Skeletal muscle tissue (tissue), 4 donors: ENCODE results near the gene PTPRN2. TPM values are rescaled to one million over a fixed set of nuclear protein-coding genes. Genes with fewer than 3 reads are reported as not detected.

Experiments
- H3K27ac ChIP-seq: one replicate; pipeline ENCODE4 v1.7.0; 2013; ENCODE audit warnings: mild to moderate bottlenecking, low read depth, low read length, inconsistent platforms
- H3K27me3 ChIP-seq, 3 donors: one replicate each; pipeline ENCODE4 v1.7.0; 2013; ENCODE audit warnings: low read length in 3 of 3; ENCODE audit not compliant: control insufficient read depth in 3 of 3, insufficient read depth in 3 of 3
- H3K36me3 ChIP-seq, 3 donors: one replicate each; pipeline ENCODE4 v1.7.0; 2013; ENCODE audit warnings: low read length in 3 of 3; ENCODE audit not compliant: control insufficient read depth in 3 of 3, insufficient read depth in 3 of 3
- H3K4me1 ChIP-seq, 3 donors: one replicate each; pipeline ENCODE4 v1.7.0; 2013; ENCODE audit warnings: low read length in 3 of 3, mild to moderate bottlenecking in 3 of 3; ENCODE audit not compliant: control insufficient read depth in 3 of 3, insufficient read depth in 3 of 3
- H3K4me3 ChIP-seq, 3 donors: one replicate each; pipeline ENCODE4 v1.7.0; 2013; ENCODE audit warnings: low read length in 3 of 3
- H3K9ac ChIP-seq, 3 donors: one replicate each; pipeline ENCODE4 v1.7.0; 2013; ENCODE audit warnings: low read length in 3 of 3, mild to moderate bottlenecking in 3 of 3, moderate library complexity in 2 of 3, low read depth in 1 of 3
- H3K9me3 ChIP-seq, 3 donors: one replicate each; pipeline ENCODE4 v1.7.0; 2013; ENCODE audit warnings: low read length in 3 of 3; ENCODE audit not compliant: control insufficient read depth in 3 of 3
- total RNA-seq: library from RNA; depleted of rRNA; stranded (reverse); fragments of >200 nt; gene quantifications from one replicate; pipeline ENCODE4 v1.2.3, GENCODE V29; 2014
- donor health status: Osteomylitis.

The PTPRN2 gene
- total RNA-seq, 1 donor from 2014 or later: 1.6 TPM

DNA sequence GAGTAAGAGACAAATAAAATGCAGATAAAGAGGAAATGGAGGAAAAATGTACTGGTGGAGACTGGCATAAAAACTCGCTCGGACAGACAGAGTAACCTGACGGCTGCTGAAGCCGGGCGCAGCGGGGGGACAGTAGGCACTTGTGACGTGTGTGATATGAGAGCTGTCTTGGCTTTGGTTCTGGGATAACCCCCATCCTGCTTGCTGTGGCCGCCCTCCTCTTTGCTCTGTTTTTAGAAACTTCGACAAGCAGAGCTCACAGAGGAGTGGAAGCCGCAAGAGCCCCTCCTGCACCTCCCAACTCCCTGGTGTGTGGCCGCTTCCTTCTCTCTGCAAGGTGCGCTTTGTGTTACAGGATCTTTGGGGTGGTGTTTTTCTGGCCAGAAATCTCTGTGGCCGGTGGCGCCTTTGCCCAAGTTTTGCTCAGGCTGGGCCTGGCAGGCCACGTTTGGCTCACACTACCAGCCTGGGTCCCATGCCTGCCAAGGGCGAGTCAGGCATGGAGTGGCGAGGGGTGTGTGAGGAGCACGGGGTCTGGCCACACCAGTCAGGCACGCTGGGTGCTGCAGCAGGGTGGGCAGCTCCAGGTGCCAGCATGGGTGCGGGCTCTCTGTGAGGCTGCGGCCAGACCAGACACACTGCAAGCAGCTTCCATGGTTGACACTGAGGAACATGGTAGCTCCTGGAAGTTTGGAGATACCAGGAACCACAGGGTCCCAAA is 982.8 kb downstream of the PTPRN2 start:
- H3K9ac ChIP-seq: no peak overlapping the region
- no peaks in the 10 kb centered on the region for H3K36me3 ChIP-seq
- H3K4me1 ChIP-seq: no peaks in the 10 kb centered on the region
- H3K4me3 ChIP-seq: no peak overlapping the region
- H3K27ac ChIP-seq: no peak overlapping the region
- peaks cover 2 to 18% (median 15%) of the 10 kb centered on the region in 3 donors for H3K27me3 ChIP-seq
- peaks cover 0 to 3% (median 0%) of the 10 kb centered on the region in 3 donors for H3K9me3 ChIP-seq

DNA sequence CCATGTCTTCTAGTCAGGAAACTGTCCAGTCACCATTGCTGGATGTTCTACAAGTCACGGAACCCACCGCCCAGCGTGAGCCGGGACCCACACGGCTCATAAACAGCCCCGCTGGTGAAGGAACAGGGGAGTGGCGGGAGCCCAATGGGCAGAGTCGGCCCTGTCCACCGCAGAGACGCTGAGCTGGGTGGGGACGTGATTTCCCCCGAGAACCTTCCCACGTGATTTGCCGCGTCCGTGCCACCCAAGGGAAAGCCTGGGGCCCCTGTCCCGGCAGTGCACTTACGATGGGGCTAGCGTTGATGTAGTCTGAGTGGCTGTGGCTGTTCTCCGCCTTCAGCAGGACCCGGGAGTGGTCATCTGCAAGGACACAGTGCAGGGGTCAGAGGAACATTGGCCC is 983.9 kb downstream of the PTPRN2 start:
- Histone ChIP-seq H3K4me1 (no peaks in the 10 kb centered on the region), H3K36me3 (no peaks in the 10 kb centered on the region), H3K27ac (no peak overlapping the region), H3K9me3 (no peaks in the 10 kb centered on the region), H3K27me3 (peaks cover 0 to 18% (median 15%) of the 10 kb centered on the region in 3 donors), H3K4me3 (no peak overlapping the region), H3K9ac (no peak overlapping the region)

DNA sequence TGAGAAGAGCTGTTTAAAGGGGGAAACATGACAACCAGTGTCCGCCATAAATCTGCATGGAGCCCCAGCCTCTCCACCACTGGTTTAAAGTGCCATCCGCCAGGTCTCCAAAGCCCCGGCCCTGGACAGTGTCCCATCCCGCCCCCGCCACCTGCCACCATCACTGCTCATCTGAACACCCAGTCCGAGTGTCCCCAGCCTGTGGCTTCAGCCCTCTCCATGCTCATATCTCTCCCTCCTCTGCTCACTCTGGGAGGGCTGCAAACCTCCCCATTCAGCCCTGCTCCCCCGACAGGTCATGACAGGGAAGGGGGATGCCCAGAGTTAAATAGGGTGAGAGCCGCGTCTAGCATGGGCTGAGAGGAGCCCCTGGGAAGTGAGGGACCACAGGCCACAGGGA is 984.6 kb downstream of the PTPRN2 start:
- H3K27me3 ChIP-seq: peaks cover 0 to 18% (median 15%) of the 10 kb centered on the region in 3 donors

DNA sequence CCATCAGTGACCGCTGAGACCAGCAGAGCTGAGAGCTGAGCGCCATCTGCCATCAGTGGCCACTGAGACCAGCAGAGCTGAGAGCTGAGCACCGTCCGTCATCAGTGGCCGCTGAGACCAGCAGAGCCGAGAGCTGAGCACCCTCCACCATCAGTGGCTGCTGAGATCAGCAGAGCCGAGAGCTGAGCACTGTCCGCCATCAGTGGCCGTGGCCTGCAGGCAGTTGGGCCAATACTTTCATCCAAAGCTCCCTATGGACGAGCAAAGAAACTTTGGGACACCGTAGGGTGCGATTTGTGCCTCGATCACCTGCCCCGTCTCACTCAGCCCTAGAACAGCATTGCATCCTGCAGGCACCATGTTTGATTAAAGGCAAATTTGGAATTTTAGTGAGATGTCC is 985.0 kb downstream of the PTPRN2 start:
- H3K4me1 ChIP-seq: no peaks in the 10 kb centered on the region
- H3K27me3 ChIP-seq: peaks cover 0 to 17% (median 14%) of the 10 kb centered on the region in 3 donors
- H3K36me3 ChIP-seq: no peaks in the 10 kb centered on the region
- no peaks in the 10 kb centered on the region for H3K9me3 ChIP-seq
- no peak overlapping the region for H3K27ac ChIP-seq
- no peak overlapping the region for H3K9ac ChIP-seq
- no peak overlapping the region for H3K4me3 ChIP-seq

More for the DNA sequence above, 984.6 kb downstream of the PTPRN2 start:
- Histone ChIP-seq H3K27ac (no peak overlapping the region), H3K9me3 (no peaks in the 10 kb centered on the region), H3K4me1 (no peaks in the 10 kb centered on the region), H3K9ac (no peak overlapping the region), H3K4me3 (no peak overlapping the region), H3K36me3 (no peaks in the 10 kb centered on the region)

DNA sequence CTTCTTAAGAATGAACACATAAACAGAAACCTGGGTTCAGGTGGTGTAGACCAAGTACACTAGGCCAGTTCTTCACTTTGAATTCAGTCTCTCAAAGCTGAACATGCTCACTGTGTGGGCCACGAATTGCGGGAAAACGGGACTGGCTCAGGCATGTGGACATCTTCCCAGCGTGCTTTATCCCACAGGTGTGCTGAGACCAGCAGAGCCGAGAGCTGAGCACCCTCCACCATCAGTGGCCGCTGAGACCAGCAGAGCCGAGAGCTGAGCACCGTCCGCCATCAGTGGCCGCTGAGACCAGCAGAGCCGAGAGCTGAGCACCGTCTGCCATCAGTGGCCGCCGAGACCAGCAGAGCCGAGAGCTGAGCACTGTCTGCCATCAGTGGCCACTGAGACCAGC is 985.5 kb downstream of the PTPRN2 start:
- H3K4me3 ChIP-seq: no peak overlapping the region
- H3K9ac ChIP-seq: no peak overlapping the region
- no peak overlapping the region for H3K27ac ChIP-seq
- H3K36me3 ChIP-seq: no peaks in the 10 kb centered on the region
- no peaks in the 10 kb centered on the region for H3K4me1 ChIP-seq
- peaks cover 0 to 13% (median 10%) of the 10 kb centered on the region in 3 donors for H3K27me3 ChIP-seq
- H3K9me3 ChIP-seq: no peaks in the 10 kb centered on the region

DNA sequence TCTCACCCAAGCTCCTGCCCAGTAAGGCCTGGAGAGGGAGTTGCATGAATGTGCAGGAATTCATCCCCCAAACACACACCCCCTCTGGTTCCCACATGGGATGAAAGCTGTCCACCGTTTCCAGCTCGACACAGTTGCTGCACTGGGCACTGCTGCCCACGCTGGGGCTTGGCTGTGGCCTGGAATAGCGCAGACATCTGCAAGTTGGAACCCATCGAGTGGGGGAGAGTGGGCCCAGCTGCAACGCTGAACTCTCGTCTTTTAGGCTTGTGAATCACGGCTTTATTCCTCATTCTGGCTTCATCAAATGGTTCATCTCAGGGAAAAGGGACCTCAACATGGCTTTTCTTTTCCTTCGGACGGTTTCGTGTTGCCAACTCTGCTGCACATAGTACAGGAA is 986.1 kb downstream of the PTPRN2 start:
- Histone ChIP-seq H3K4me3 (no peak overlapping the region), H3K4me1 (no peaks in the 10 kb centered on the region), H3K9ac (no peak overlapping the region), H3K36me3 (no peaks in the 10 kb centered on the region), H3K27ac (no peak overlapping the region), H3K9me3 (no peaks in the 10 kb centered on the region), H3K27me3 (peaks cover 0 to 12% (median 10%) of the 10 kb centered on the region in 3 donors)

DNA sequence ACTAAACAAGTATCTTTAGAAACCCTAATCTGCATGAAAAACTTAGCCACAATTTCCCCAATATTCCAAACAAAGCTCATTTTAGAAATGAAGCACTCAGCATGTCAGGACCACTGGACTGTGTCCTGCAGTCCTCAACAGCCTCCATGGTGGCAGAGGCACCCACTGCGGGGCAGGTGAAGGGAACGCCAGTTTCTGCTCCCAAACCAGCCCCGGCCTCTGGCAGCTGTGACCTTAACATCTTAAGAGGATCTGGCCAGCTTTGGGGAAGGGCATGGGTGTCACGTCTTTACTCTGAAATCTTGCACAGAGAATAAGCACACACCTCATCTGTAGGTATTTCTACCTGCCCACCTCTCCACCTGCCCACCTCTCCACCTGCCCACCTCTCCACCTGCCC is 988.1 kb downstream of the PTPRN2 start:
- no peak overlapping the region for H3K27ac ChIP-seq
- H3K4me1 ChIP-seq: no peaks in the 10 kb centered on the region

DNA sequence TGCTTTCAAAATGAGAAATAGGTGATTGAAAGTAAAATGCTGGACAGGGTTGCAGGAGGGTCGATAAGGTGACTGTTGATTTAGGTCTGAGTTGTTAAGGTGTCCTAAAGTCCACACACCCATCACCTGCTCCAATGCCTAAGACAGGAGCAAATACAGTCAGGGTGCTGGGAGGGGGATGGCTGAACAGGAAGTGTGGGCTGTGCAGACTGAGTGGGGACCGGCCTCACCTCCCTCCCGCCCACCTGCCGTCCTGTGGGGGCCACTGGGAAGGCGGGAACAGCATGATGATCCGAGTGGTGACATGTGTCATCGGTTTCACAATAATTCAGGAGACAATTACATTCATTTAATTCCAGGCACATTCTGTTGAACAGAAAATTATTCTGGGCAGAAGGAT is 990.1 kb downstream of the PTPRN2 start:
- peaks cover 0 to 5% (median 3%) of the 10 kb centered on the region in 3 donors for H3K27me3 ChIP-seq
- H3K4me3 ChIP-seq: no peak overlapping the region
- peaks cover 0 to 2% (median 0%) of the 10 kb centered on the region in 3 donors for H3K9me3 ChIP-seq
- no peak overlapping the region for H3K27ac ChIP-seq
- peaks cover 0 to under 1% (median 0%) of the 10 kb centered on the region in 3 donors for H3K36me3 ChIP-seq
- H3K9ac ChIP-seq: no peak overlapping the region
- no peaks in the 10 kb centered on the region for H3K4me1 ChIP-seq

More for the DNA sequence above, 988.1 kb downstream of the PTPRN2 start:
- no peak overlapping the region for H3K9ac ChIP-seq
- H3K27me3 ChIP-seq: peaks cover 0 to 8% (median 3%) of the 10 kb centered on the region in 3 donors
- H3K36me3 ChIP-seq: no peaks in the 10 kb centered on the region
- no peak overlapping the region for H3K4me3 ChIP-seq
- peaks cover 0 to 2% (median 0%) of the 10 kb centered on the region in 3 donors for H3K9me3 ChIP-seq

DNA sequence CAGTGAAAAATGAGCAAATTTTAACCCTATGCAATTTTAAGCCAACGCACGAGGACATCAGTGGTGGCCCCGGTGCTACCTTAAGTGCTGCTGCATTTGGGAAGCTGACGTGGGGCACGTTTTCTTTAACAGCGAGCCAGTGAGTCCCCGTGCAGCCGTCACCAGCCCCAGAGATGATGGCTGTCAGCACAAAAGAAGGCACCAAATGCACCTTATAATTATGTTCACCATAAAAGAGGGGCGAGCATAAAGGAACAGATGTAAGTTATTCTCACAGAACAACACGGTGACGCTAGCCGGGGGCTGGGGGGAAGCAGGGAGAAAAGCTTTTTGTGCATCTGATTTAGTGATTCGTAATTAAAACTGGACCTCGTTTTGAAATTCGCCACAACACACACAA is 990.7 kb downstream of the PTPRN2 start:
- peaks cover 0 to 3% (median 3%) of the 10 kb centered on the region in 3 donors for H3K27me3 ChIP-seq
- no peaks in the 10 kb centered on the region for H3K4me1 ChIP-seq

DNA sequence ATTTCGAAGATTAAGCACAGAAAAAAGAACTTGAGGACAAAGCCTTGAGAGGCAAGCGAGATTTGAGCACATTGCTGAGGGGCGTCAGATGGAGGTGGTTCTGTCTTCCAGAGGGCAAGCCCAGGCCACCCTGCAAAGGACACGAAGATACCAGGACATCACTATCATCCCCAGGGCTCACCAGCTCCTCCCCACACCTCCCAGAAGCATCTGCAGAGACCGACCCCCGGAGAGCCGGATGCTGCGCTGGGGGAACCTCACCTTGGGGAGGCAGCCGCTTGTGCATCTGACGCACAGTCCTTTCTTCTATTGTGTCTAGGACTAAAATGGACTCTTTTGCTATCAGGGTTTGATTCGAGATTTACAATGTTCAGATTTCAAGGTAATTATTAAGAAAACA is 991.2 kb downstream of the PTPRN2 start:
- Histone ChIP-seq H3K4me3 (no peak overlapping the region), H3K9me3 (peaks cover 0 to 2% (median 0%) of the 10 kb centered on the region in 3 donors), H3K27me3 (peaks cover 0 to 3% (median 3%) of the 10 kb centered on the region in 3 donors), H3K36me3 (peaks cover 0 to 3% (median 0%) of the 10 kb centered on the region in 3 donors), H3K27ac (no peak overlapping the region), H3K9ac (no peak overlapping the region), H3K4me1 (no peaks in the 10 kb centered on the region)

More for the DNA sequence above, 990.7 kb downstream of the PTPRN2 start:
- no peak overlapping the region for H3K4me3 ChIP-seq
- H3K9ac ChIP-seq: no peak overlapping the region
- peaks cover 0 to 3% (median 0%) of the 10 kb centered on the region in 3 donors for H3K36me3 ChIP-seq
- H3K27ac ChIP-seq: no peak overlapping the region
- H3K9me3 ChIP-seq: peaks cover 0 to 2% (median 0%) of the 10 kb centered on the region in 3 donors
